DND-41 (cell line): ENCODE data around the gene MAGEH1.
"Not testable (repeated sequence)": the region's sequence is repeated elsewhere in the genome, so short reads cannot be mapped to it uniquely, and the experiment has no call there.

Experiments
- EZH2 ChIP-seq: IDR thresholded peaks from 3 replicates; pipeline ENCODE4 v1.6.1; 2012; ENCODE audit warnings: borderline replicate concordance, low read depth, mild to moderate bottlenecking, moderate library complexity, low read length, inconsistent platforms; ENCODE audit not compliant: severe bottlenecking
- TF ChIP-seq, protein P1 (sequence below): IDR thresholded peaks from 2 replicates; pipeline ENCODE4 v1.5.1; 2012; ENCODE audit warnings: borderline replicate concordance, low read length, moderate library complexity, mild to moderate bottlenecking; ENCODE audit not compliant: poor library complexity, severe bottlenecking; ENCODE audit errors: extremely low read depth

DNA sequence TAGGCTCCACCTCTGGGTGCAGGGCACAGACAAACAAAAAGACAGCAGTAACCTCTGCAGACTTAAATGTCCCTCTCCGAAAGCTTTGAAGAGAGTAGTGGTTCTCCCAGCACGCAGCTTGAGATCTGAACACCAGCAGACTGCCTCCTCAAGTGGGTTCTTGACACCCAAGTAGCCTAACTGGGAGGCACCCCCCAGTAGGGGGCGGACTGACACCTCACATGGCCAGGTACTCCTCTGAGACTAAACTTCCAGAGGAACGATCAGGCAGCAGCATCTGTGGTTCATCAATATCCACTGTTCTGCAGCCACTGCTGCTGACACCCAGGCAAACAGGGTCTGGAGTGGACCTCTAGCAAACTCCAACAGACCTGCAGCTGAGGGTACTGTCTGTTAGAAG is 24.8 kb upstream of the MAGEH1 start:
- TF ChIP-seq EZH2, result not testable (repeated sequence)
- TF ChIP-seq, protein P1, sequence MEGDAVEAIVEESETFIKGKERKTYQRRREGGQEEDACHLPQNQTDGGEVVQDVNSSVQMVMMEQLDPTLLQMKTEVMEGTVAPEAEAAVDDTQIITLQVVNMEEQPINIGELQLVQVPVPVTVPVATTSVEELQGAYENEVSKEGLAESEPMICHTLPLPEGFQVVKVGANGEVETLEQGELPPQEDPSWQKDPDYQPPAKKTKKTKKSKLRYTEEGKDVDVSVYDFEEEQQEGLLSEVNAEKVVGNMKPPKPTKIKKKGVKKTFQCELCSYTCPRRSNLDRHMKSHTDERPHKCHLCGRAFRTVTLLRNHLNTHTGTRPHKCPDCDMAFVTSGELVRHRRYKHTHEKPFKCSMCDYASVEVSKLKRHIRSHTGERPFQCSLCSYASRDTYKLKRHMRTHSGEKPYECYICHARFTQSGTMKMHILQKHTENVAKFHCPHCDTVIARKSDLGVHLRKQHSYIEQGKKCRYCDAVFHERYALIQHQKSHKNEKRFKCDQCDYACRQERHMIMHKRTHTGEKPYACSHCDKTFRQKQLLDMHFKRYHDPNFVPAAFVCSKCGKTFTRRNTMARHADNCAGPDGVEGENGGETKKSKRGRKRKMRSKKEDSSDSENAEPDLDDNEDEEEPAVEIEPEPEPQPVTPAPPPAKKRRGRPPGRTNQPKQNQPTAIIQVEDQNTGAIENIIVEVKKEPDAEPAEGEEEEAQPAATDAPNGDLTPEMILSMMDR, result not testable (repeated sequence)
